SH-SY5Y (cell line): ENCODE results near the gene KIF17.

ENCODE experiments used
- GATA2 ChIP-seq: IDR thresholded peaks from 2 replicates; pipeline ENCODE4 v1.6.1; 2011; ENCODE audit warnings: mild to moderate bottlenecking, low read depth, low read length
- GATA3 ChIP-seq: IDR thresholded peaks from 2 replicates; pipeline ENCODE4 v1.6.1; 2011; ENCODE audit warnings: low read depth, mild to moderate bottlenecking, low read length, moderate library complexity

- TF ChIP-seq GATA2, result no peak
- no peak for TF ChIP-seq GATA3
Measured at GRCh38 chr1:20708057-20708456, 9.8 kb downstream of the KIF17 start.
